WI38 (cell line): ENCODE measurements around the gene KIAA0513.
"Not testable (repeated sequence)": the region's sequence is repeated elsewhere in the genome, so short reads cannot be mapped to it uniquely, and the experiment has no call there.

ENCODE experiments used
- H3K4me3 ChIP-seq: 2 replicates; pipeline ENCODE4 v1.5.1; 2011; ENCODE audit warnings: low read depth, mild to moderate bottlenecking, control low read depth, low read length
- CTCF ChIP-seq: IDR thresholded peaks from 2 replicates; pipeline ENCODE4 v1.5.1; 2012; ENCODE audit warnings: low read depth, mild to moderate bottlenecking, control low read depth, low read length

Gene KIAA0513

GRCh38 chr16:85051683-85052082 lies 24.1 kb downstream of the KIAA0513 start:
- TF ChIP-seq CTCF, result no peak
- no peak overlapping the region for H3K4me3 ChIP-seq

GRCh38 chr16:85052536-85052935 lies 24.9 kb downstream of the KIAA0513 start:
- H3K4me3 ChIP-seq, result no peak overlapping the region
- TF ChIP-seq CTCF, result no peak

GRCh38 chr16:85054321-85054720 lies 26.7 kb downstream of the KIAA0513 start:
- H3K4me3 ChIP-seq, result not testable (repeated sequence)

- peak overlapping the region; percentile 49 for H3K4me3 ChIP-seq
- TF ChIP-seq CTCF, result no peak
Measured at GRCh38 chr16:85054948-85055492, 27.4 kb downstream of the KIAA0513 start.

GRCh38 chr16:85055493-85056210 lies 28.1 kb downstream of the KIAA0513 start:
- H3K4me3 ChIP-seq, result peak overlapping the region; percentile 49
- TF ChIP-seq CTCF, result no peak

- TF ChIP-seq CTCF, result peak; percentile 36
- no peak overlapping the region; the same call in 1 of the 2 replicates for H3K4me3 ChIP-seq
Measured at GRCh38 chr16:85056211-85056748, 28.7 kb downstream of the KIAA0513 start.

- no peak overlapping the region for H3K4me3 ChIP-seq
- TF ChIP-seq CTCF, result no peak
Measured at GRCh38 chr16:85057212-85057889, 29.8 kb downstream of the KIAA0513 start.
